AG09309 (cell line): ENCODE data around the gene NAT14.
"Not testable (repeated sequence)": the region's sequence is repeated elsewhere in the genome, so short reads cannot be mapped to it uniquely, and the experiment has no call there.

Source experiments
- DNase-seq: peaks from one replicate; pipeline ENCODE4 v3.0.0-alpha.2; 2010; ENCODE audit warnings: low read depth
- H3K4me3 ChIP-seq: 2 replicates; pipeline ENCODE4 v1.5.1; 2011; ENCODE audit warnings: mild to moderate bottlenecking, low read depth, low read length, moderate library complexity; ENCODE audit not compliant: control insufficient read depth
- TF ChIP-seq, protein P1 (sequence below): IDR thresholded peaks from 2 replicates; pipeline ENCODE4 v1.5.1; 2011; ENCODE audit warnings: mild to moderate bottlenecking, low read depth, low read length, inconsistent platforms; ENCODE audit not compliant: insufficient read depth, control insufficient read depth; ENCODE audit errors: missing control alignments

Gene NAT14

GRCh38 chr19:55492362-55492944, 7.5 kb downstream of the NAT14 start:
- no peak for DNase-seq
- TF ChIP-seq, protein P1, sequence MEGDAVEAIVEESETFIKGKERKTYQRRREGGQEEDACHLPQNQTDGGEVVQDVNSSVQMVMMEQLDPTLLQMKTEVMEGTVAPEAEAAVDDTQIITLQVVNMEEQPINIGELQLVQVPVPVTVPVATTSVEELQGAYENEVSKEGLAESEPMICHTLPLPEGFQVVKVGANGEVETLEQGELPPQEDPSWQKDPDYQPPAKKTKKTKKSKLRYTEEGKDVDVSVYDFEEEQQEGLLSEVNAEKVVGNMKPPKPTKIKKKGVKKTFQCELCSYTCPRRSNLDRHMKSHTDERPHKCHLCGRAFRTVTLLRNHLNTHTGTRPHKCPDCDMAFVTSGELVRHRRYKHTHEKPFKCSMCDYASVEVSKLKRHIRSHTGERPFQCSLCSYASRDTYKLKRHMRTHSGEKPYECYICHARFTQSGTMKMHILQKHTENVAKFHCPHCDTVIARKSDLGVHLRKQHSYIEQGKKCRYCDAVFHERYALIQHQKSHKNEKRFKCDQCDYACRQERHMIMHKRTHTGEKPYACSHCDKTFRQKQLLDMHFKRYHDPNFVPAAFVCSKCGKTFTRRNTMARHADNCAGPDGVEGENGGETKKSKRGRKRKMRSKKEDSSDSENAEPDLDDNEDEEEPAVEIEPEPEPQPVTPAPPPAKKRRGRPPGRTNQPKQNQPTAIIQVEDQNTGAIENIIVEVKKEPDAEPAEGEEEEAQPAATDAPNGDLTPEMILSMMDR = no peak

DNA sequence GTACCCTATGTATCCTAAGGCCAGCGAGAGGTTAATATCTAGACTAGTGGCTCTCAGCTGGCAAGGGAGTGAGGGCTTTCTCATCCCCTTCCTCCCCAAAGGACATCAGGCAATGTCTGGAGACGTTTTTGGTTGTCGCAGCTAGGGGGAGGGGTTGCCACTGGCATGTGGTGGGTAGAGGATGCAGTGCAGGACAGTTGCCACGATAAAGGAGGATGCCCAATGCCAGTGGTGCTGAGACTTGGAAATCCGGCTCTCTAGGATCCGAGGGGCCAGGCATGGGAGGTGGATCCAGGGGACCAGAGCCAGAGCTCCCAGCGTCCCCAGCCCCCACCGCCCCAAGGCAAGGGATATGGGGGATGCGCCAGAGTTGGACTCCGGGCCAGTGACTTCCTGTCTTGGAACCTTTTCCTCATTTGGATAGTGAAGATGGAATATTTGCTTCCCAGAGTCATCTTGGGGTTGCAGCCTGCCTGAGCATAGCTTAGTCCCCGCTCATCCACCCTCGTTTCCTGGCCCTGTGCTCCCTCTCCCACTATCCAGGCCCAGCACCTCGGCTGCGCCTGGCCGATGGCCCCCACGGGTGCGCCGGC, 8.2 kb downstream of the NAT14 start:
- H3K4me3 ChIP-seq = peak overlapping the region; percentile 50
- no peak for DNase-seq
- TF ChIP-seq, protein P1 = no peak

More at GRCh38 chr19:55492362-55492944, 7.5 kb downstream of the NAT14 start:
- H3K4me3 ChIP-seq = no peak overlapping the region

DNA sequence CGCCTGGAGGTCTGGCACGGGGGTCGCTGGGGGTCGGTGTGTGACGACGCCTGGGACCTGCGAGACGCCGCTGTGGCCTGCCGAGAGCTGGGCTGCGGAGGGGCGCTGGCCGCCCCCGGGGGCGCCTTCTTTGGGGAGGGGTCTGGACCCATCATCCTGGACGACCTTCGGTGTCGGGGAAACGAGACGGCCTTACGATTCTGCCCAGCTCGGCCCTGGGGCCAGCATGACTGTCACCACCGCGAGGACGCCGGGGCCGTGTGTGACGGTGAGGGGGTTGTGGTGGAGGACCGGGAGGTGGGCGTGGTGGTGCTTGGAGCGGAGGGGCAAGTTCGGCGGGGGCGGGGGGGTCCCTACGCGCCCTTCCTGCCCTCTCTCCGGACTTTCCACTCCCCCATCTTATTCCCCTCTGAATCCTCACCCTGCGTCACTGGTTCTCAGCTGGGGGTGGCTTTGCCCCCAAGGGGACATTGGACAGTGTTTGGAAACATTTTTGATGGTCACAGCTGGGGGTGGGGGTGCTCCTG, 8.7 kb downstream of the NAT14 start:
- H3K4me3 ChIP-seq = peak overlapping the region; percentile 50
- TF ChIP-seq, protein P1 = no peak
- DNase-seq = no peak

DNA sequence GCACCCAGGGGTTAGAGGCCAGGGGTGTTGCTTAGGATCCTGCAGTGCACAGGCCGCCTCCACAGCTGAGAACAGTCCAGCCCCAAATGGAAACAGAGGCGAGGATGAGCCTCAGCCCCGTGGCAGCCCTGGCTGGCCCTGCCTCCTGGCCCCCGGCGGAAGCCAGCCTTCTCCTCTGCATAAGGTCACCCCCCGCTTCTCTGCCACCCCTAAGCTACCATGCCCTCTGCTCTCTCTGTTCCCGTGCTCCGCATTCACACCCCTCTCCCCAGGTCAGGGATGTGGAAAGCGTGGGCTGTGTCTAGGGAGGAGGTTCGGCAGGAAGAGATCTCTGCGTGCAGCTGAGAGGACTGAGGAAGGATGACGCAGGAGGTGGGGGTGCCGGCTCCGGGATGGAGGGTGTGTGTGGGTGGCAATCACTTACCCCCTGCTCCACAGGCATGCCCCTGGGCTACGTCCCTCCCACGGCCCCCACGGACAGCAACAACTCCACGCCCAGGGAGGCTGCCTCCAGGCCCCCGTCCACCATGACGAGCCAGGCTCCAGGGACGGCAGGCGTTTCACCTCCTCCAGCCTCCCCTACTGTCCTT, 9.3 kb downstream of the NAT14 start:
- TF ChIP-seq, protein P1 = no peak
- no peak for DNase-seq
- peak overlapping the region; percentile 50 for H3K4me3 ChIP-seq

- no peak overlapping the region for H3K4me3 ChIP-seq
- no peak for DNase-seq
- TF ChIP-seq, protein P1 = no peak
Observed at GRCh38 chr19:55495646-55496349, 10.8 kb downstream of the NAT14 start.

DNA sequence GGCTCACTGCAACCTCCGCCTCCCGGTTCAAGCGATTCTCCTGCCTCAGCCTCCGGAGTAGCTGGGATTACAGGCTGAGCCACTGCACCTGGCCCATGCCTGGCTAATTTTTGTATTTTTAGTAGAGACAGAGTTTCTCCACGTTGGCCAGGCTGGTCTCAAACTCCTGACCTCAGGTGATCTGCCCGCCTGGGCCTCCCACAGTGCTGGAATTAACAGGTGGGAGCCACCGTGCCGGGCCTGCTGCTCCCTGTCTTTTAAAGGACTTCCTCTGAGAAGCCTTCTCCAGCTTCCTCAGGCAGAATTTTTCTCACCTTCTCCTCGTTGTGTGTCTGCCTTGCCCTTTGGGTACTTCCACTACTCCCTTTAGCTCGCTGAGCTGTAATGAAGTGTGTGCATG, 11.8 kb downstream of the NAT14 start:
- DNase-seq, H3K4me3 ChIP-seq: not testable (repeated sequence)
